HG02943 (cell line): ENCODE data around the gene ADCK1.
A peak's percentile ranks its signal among the peaks of the same experiment; 100 is the strongest.
"Not testable (repeated sequence)": the region's sequence is repeated elsewhere in the genome, so short reads cannot be mapped to it uniquely, and the experiment has no call there.

Source experiments
- ATAC-seq: cut with Tn5 transposase; IDR thresholded peaks from one replicate; pipeline ENCODE4 v1.9.1; 2021; ENCODE audit warnings: mild to moderate bottlenecking, low read depth, moderate library complexity; ENCODE audit not compliant: unreplicated experiment

The ADCK1 gene, protein sequence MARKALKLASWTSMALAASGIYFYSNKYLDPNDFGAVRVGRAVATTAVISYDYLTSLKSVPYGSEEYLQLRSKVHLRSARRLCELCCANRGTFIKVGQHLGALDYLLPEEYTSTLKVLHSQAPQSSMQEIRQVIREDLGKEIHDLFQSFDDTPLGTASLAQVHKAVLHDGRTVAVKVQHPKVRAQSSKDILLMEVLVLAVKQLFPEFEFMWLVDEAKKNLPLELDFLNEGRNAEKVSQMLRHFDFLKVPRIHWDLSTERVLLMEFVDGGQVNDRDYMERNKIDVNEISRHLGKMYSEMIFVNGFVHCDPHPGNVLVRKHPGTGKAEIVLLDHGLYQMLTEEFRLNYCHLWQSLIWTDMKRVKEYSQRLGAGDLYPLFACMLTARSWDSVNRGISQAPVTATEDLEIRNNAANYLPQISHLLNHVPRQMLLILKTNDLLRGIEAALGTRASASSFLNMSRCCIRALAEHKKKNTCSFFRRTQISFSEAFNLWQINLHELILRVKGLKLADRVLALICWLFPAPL

DNA sequence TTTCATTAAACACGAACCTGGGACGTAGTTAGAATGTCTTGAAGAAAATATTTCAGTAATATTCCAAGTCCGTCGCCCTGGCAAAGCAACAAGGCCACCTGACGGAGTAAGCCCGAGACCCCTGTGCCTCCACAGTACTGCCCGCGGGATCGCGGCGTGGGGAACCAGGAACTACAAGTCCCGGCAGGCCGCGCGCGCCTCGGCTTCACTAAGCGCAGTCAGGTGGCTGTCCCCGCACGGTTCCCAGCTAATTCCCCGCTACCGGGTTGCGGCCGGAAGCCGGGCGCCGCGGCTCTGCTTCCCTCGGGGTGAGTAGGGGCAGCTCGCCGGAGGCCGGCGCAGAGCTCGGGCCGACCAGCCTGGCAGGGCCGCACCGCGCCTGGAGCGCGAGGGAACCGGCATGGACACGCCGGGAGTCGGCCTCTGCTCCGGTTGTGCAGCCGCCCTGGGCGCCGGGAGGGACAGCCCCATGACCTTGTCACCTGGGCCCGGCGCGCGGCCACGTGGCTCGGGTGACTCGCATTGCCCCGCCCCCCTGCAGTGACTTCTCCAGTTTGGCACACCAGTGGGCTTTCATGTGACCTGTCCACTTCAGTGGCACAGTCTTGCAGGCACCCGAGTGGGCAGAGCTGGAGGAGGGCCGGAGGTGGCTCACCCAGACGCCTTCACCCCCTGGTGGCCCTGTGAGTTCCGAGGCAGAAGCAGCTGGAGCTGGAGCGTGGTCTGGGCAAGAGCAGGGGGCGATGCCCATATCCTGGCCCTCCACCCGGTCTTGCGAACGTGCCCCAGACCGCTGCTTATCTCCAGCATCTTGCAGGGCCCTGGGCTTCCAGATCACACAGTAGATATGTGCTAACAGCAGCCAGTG is at the start of gene ADCK1:
ADCK1 (plus strand) TSS at position 247 of the 868 bp plus-strand sequence. CDS start 18,870 bp downstream, outside the sequence.
- peak; percentile 97 for ATAC-seq

DNA sequence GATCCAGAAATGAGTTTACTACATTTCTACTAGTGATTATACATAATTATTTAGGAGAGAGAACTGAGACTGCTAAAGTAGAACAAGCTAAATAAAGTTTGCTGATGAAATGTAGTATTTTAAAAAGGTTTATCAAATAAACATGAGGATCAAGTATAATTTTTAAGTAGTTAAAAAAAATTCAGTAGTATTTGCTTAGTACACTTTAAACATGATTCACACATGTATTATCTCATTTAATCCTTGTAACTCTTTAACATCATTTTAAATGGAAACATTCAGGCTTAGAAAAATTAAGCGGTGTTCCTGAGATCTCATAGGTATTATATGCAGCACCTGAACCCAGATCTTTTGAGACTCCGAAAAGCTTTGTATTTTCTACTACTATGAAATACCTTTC is 47.6 kb upstream of the ADCK1 start:
- no peak for ATAC-seq

DNA sequence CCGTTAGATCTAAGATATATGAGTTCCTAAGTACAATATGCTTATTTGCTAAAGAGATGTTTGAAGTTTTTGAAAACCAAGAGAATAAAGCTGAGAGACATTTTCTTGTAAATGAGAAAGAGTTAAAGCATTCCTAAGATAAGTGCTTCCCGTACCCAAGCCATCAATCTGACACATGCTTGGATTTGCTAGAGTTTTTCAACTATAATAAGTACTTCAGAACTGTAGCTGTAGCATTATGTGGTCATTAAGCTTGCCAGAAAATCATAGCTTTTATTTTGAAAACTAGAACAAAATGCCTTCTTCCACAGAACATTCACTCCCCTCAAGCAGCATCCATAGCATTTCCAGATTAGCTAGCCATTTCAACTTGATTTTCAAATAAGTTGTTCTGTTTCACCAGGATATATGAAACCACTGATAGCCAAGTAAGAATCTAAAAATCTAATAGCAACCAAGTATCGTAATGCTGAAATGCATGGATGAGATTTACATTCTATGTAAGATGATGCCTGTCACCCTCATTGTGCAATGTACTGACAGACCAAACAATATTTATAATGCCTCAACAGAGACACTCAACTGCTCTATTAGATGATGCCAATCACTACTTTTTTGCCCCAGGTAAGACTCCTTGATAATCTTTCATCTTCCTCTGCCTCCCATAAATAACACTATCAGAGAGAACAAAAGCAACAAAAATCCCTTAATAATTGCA is 47.0 kb upstream of the ADCK1 start:
- no peak for ATAC-seq

DNA sequence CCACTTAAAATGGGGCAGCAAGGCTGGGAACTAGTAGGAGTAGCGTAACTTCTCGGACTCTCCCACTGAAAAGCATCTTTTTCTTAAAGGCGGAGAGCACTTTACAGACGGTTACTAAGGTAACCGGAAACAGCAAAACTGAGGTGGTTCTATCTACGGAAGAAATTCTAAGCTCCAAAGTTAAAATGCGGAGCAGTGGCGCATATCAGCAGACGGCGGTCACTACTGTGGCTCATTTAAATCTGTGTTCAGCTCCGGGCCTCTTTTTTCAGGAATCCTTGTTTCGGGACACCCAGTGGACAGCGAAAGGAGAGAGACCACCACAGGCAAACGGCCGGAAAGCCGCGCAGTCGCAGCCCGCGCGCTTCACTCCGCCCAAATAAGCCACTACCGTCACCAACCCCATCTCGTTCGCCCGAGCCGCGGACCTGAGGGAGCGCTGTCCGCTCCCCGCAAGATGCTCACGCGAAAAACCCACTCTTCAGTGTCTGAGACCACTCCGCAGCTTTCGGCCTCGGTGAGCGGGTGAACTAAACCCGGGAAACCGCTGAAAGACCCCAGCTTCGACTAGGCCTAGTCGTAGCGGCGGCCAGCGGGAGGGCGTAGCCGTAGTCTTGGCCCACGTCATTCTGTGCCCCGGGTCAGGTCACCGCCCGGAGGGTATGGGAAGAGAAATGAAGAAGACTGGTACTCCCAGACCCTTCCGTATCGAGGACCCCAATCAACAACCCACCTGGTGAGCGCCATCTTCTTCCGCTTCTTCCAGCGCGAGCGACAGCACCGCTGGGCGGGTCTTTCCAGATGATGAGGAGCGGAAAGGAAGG is 39.3 kb upstream of the ADCK1 start, which contains the start of gene SNW1:
SNW1 (minus strand) TSS at position 776 of the 824 bp plus-strand sequence; CDS start at position 747, 29 bp downstream.
- peak; percentile 95 for ATAC-seq

DNA sequence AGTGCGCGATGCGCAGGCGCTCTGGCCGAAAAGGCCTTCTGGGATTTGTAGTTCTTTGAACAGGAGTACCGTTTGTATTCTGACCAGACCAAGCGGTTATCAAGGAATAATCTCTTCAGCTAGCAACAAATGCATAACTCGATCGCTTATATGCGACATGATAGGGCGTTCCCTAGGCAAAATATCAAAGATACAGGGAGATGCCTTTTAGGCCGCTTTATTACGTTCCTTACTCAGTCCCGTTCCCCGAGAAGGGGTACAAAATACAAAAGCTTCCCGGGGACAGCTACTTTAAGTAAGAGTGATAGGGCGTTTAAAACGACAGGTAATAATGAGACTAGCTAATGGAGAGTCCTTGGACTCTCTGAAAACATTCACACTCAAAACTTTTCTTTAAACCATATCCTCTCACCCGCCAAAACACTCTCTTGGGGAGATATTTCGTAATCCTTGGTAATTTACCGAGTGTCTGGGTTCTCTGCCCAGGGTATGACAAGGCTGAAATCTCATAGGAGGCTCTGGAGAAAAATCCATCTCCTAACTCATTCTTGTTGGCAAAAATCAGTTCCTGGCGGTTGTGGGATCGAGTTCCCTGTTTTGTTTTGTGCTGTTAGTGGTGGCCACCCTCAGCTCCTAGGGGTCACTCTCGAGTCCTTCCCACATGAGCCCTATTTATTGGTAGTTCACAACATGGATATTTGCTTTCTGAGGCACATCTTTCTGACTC is 38.5 kb upstream of the ADCK1 start:
- peak; percentile 19 for ATAC-seq

DNA sequence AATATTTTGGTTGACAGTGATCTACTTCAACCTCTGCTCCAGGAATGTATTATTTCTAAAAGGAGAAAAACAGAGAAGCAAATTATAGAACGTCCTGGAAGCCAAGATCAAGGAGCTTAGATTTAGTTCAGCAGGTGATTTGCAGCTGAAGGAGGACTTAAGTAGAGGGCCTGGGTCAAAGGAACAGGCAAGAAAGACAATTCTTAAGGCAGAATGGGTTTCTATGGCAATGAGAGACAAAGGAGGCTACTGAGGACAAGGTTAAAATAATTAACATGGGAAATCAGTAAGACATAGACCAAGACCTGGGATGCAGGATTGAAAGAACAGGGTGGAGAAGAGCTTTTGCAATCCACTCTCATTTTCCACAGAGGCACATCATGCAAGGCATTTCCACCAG is 36.6 kb upstream of the ADCK1 start:
- ATAC-seq: no peak

DNA sequence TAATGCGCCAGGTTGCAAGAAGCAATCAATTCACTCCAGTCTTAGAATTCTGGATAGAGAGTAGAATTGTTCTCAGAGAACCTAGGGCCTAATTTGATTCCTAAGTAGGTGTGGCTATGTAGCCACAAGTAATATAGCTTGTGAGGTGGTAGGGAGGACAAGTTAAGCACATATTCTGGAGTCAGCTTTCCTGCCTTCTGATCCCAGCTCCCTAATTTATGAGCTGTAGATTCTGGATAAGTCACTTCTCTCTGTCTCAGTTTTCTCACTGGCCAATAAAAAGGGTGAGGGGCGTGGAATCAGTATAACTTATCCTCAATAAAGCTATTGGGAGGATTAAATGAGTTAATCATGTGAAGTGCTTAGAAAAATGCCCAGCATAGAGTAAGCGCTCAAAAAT is 35.9 kb upstream of the ADCK1 start:
- ATAC-seq: no peak

DNA sequence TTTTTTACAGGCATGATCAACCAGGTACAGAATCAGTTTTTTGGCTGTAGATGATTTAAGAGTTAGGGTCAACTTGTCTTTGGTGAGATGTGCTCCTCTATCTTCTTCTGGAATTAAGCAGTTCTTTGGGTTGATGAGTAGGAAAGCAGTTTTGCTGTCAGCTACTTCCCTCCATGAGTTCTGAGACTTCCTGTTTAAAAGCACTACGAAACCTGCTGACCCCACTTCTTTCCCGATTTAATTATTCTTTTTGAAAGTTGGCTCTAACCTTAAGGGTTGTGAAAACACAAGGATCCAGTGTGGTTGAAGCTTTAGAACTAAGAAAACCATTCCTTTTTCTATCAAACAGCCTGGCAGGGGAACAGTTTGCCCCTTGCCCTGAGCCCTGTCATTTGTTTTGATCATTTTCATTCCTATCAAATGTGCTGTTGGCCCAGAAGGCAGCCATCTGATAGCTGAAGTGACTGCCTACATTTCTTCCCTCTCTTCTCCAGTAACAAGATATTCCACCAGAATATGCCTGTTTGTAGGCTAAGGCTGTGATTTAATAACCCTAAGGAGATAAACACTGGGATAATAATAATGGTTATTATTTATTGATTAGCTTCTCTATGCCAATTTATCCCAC is 31.4 kb upstream of the ADCK1 start:
- ATAC-seq: not testable (repeated sequence)

DNA sequence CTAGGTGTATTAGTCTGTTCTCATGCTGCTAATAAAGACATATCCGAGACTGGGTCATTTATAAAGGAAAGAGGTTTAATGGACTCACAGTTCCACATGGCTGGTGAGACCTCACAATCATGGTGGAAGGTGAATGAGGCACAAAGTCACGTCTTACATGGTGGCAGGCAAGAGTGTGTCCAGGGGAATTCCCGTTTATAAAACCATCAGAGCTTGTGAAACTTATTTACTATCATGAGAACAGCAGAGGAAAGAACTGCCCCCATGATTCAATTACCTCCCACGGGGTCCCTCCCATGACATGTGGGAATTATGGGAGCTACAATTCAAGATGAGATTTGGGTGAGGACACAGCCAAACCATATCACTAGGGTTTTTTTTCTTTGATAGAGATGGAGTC is 25.9 kb upstream of the ADCK1 start:
- not testable (repeated sequence) for ATAC-seq

DNA sequence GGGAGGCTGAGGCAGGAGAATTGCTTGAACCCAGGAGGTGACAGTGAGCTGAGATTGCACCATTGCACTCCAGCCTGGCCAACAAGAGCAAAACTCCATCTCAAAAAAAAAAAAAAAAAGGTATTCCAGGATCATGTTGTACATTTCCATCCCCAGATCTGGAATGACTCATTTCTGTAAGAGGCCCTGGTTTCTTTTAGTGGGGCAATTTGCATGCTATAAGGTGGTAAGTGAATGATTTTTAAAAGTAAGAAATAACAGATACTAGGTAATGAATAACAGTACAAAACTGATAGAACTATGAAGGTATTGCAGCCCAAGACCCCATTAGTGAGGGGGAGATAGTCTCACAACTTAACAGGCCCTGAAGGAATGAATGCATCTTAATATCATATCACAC is 17.7 kb upstream of the ADCK1 start:
- ATAC-seq: no peak

DNA sequence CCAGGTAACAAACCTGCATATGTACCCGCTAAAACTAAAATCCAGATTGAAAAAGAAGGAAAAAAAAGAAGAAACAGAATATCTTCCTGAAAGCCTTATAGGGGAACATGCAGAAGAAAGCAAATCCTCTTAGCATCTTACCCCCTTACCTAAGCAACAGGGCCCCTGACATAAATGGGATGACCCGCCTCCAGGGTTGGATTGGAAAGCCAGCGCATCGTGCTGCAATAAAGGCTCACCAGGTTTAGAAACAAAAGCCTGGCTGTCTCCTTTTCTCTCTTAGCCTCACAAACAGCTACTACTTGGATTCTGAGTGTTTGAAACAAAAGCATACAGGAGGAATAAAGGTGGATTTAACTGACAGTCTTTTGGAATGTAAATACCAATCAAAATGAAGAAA is 13.8 kb upstream of the ADCK1 start:
- ATAC-seq: no peak

DNA sequence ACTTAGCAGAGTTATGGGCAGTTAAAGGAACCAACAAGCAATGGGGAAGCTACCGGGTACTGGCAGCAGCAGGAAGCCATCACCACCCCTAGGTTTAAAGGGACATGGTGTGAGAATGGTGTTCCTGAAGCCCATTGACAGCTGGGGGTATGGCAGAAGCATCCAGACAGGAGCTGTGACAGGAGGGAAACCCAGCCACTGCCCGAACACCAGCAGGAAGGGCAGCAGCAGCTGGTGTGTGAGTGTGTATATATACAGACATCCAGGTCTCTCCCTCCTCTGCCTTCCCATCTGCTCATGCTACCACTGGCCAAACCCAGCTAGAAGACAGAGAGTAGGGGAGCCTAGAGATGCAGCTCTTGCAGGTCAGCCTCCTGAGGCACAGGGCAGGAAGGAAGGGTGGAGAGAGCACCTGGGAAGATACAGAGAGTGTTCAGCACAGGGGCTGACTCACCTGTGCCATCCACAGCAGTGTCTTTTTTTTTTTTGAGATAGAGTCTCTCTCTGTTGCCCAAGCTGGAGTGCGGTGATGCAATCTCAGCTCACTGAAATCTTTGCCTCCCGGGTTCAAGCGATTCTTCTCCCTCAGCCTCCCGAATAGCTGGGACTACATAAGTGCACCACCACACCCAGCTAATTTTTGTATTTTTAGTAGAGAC is 9.2 kb upstream of the ADCK1 start:
- no peak for ATAC-seq

DNA sequence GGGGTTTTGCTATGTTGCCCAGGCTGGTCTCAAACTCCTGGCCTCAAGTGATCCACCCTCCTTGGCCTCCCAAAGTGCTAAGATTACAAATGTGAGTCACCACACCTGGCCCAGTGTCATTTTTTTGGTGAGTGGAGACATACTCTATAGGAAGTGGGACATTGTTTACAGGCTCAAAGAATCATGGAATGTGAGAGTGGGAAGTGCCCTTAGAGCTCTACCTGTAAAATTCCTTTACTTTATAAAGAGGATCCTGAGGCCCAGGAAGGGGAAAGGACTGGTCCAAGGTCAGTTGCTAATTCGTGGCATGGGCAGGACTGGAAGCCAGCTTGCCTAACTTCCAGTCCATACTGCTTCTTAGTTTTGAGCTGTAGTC is 8.7 kb upstream of the ADCK1 start:
- ATAC-seq: no peak

DNA sequence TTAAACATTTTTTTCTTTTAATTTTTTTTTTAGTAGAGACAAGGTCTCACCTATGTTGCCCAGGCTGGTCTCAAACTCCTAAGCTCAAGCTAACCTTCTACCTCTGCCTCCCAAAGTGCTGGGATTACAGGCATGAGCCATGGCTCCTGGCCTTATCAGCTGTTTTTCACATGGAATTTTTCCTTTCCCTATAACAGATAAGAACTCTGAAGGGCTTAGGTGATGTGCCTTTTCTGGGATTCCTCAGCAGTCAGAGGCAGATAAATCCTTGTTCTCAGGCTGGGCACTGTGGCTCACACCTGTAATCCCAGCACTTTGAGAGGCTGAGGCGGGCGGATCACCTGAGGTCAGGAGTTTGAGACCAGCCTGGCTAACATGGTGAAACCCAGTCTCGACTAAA is 6.7 kb upstream of the ADCK1 start:
- not testable (repeated sequence) for ATAC-seq

DNA sequence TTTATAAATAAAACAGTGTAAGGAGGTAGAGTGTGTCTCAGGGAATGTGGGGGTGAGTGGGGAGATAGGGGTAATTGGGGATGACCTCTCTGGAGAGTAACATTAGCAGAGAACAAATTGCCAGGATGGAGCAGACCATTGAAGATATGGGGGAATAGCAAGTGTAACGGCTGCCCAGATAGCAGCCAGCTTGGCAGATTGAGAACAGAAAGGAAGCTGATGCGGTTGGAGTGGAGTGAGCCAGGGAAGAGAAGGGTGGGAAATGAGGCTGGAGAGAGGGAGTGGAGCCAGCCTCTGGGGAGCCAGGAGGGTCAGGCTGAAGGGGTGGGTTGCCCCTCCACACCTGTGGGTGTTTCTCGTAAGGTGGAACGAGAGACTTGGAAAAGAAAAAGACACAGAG is 5.6 kb upstream of the ADCK1 start:
- ATAC-seq: no peak

DNA sequence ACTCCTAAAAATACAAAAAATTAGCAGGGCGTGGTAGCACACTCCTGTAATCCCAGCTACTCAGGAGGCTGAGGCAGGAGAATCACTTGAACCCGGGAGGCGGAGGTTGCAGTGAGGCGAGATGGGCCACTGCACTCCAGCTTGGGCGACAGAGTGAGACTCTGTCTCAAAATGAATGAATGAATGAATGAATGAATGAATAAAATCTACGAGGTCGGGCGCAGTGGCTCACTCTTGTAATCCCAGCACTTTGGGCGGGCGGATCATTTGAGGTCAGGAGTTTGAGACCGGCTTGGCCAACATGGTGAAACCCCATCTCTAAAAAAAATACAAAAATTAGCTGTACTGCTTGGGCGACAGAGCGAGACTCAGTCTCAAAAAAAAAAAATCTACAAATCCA is 453 bp upstream of the ADCK1 start:
- not testable (repeated sequence) for ATAC-seq

DNA sequence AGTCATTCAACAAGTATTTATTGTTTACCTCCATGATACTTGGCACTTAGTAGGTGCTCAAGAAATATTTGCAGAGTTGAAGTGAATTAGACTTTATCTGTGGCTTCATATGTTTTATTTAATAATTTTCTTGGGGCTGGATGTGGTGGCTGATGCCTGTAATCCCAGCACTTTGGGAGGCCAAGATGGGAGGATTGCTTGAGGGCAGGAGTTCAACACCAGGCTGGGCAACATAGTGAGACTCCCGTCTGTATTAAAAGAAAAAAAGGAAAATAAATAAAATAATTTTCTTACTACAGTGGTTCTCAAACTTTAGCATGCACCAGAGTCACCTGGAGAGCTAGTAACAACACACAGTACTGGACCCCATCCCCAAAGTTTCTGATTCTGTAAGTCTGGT is 905 bp downstream of the ADCK1 start:
- ATAC-seq: no peak

DNA sequence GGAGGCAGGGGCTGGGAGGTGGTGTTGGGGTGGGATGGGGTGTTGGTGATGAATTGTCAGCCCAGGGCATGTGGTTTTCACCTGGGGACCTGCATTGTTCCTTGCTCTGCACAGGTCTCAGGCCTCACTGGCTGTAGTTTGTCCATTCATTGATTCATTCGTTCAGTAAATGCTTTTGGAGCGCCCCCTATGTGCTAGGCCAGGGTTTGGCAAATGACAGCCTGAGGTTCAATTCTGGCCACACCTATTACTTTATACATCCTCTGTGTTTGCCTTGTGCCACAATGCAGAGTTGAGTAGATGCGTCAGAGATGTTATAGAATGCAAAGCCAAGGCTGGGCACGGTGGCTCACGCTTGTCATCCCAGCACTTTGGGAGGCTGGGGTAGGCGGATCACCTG is 4.7 kb downstream of the ADCK1 start:
- ATAC-seq: no peak
